Left hindlimb (tissue), 1 donor: ENCODE results near the gene TFR2.

Experiments
- DNase-seq: peaks from one replicate; pipeline ENCODE4 v3.0.0-alpha.2; 2018

The TFR2 gene

GRCh38 chr7:100611983-100612729 lies 29.2 kb downstream of the TFR2 start, which contains the start of gene MOSPD3:
MOSPD3 (plus strand) TSS chr7:100612540; CDS start chr7:100612792, 252 bp downstream.
- peak; percentile 99 for DNase-seq

- DNase-seq: no peak
Measured at GRCh38 chr7:100609958-100610357, 31.4 kb downstream of the TFR2 start.

GRCh38 chr7:100607111-100607510 lies 34.2 kb downstream of the TFR2 start:
- no peak for DNase-seq

GRCh38 chr7:100606313-100606712 lies 35.0 kb downstream of the TFR2 start:
- DNase-seq: no peak

GRCh38 chr7:100604976-100605911 lies 36.1 kb downstream of the TFR2 start:
- no peak for DNase-seq

- DNase-seq: peak; percentile 83
Measured at GRCh38 chr7:100604028-100604975, 37.0 kb downstream of the TFR2 start.

GRCh38 chr7:100603726-100604027 lies 37.7 kb downstream of the TFR2 start:
- DNase-seq: peak; percentile 63

- DNase-seq: peak; percentile 96
Measured at GRCh38 chr7:100602889-100603725, 38.2 kb downstream of the TFR2 start.

- DNase-seq: no peak
Measured at GRCh38 chr7:100600730-100601038, 40.7 kb downstream of the TFR2 start.

GRCh38 chr7:100599911-100600729 lies 41.2 kb downstream of the TFR2 start:
- DNase-seq: no peak

- no peak for DNase-seq
Measured at GRCh38 chr7:100598425-100598824, 42.9 kb downstream of the TFR2 start.

- DNase-seq: no peak
Measured at GRCh38 chr7:100595188-100595587, 46.2 kb downstream of the TFR2 start.

- no peak for DNase-seq
Measured at GRCh38 chr7:100591596-100591995, 49.8 kb downstream of the TFR2 start.

GRCh38 chr7:100590077-100590737 lies 51.1 kb downstream of the TFR2 start:
- no peak for DNase-seq

- no peak for DNase-seq
Measured at GRCh38 chr7:100589341-100589947, 51.9 kb downstream of the TFR2 start.

- no peak for DNase-seq
Measured at GRCh38 chr7:100588438-100588837, 52.9 kb downstream of the TFR2 start.

- DNase-seq: peak; percentile 100
Measured at GRCh38 chr7:100586266-100587025, 54.9 kb downstream of the TFR2 start, which contains the start of gene FBXO24. FBXO24 (plus strand) TSS chr7:100586328; CDS start chr7:100586626, 298 bp downstream.

GRCh38 chr7:100585511-100586265 lies 55.7 kb downstream of the TFR2 start, which contains the start of gene LRCH4:
LRCH4 (minus strand) TSS chr7:100586129; CDS start chr7:100586100, 29 bp downstream.
- DNase-seq: no peak
